22Rv1 (cell line): ENCODE measurements around the gene SOX9.

ENCODE experiments used
- CTCF ChIP-seq: fragments of 450-650 bp; IDR thresholded peaks from 2 replicates; pipeline ENCODE4 v1.5.1; 2017; ENCODE audit warnings: mild to moderate bottlenecking
- ZFX ChIP-seq: fragments of 450-650 bp; IDR thresholded peaks from 2 replicates; pipeline ENCODE4 v1.6.1; 2017; ENCODE audit warnings: antibody characterized with exemption, borderline replicate concordance

DNA sequence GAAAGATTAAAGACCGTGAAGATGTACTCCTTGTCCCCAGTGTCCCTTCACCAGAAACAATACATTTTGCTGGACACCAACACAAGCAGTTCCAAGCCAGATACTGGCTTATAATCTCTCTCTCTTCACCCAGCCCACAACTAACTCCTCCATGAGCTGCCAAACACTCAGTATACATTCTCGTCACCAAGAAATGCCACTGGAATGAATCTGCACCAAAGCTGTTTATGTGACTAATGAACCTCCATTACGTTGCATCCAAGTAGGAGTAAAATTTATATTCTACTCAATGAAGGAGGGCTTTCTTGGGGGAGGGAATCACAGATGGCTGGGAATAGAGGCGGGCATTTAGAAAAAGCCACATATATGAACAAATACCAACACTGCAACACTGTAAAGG lies 20.9 kb upstream of the SOX9 start:
- TF ChIP-seq CTCF = no peak
- no peak for TF ChIP-seq ZFX
